GM18526 (cell line): Measurements from ENCODE around the gene CHMP4B.

Experiments used
- POLR2A ChIP-seq: IDR thresholded peaks from 3 replicates; pipeline ENCODE4 v1.6.1; 2011; ENCODE audit not compliant: insufficient read length; ENCODE audit errors: extremely low read depth

The CHMP4B gene, protein sequence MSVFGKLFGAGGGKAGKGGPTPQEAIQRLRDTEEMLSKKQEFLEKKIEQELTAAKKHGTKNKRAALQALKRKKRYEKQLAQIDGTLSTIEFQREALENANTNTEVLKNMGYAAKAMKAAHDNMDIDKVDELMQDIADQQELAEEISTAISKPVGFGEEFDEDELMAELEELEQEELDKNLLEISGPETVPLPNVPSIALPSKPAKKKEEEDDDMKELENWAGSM

DNA sequence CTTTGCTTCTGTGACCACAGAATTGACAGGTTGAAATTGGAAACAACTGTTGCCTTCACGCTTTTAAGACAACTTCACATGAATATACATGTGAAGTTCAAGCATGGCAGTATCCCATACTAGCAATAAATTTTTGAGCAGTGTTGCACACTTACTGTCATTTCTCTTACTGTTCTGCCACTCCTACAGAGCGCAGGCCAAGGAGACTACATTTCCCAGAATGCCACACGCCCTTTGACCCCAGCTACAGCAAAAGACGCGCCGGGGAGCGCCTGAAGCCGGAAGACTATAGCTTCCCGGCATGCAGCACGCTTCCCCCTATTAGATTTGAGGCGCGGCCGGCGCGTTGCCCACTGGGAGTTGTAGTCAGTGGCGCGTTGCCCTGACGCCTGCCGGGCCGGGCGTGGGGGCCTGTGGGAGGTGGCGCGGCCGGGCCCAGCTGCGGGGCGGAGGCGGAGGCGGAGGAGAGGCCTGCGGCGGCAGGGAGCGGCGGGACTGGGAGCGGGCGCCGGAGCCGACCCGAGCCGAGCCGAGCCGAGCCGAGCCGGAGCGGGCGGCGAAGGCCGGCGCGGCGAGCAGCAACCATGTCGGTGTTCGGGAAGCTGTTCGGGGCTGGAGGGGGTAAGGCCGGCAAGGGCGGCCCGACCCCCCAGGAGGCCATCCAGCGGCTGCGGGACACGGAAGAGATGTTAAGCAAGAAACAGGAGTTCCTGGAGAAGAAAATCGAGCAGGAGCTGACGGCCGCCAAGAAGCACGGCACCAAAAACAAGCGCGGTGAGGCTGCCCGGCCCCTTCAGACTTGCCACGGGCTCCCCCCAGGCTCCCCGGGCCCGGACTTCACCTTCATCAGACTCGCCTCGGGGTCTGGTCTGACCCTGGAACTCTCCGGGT lies at the start of gene CHMP4B:
TSS of gene CHMP4B (plus strand) at position 464 of the 891 bp plus-strand sequence. CDS start at position 585, 121 bp downstream.
- TF ChIP-seq POLR2A: peak; percentile 45

DNA sequence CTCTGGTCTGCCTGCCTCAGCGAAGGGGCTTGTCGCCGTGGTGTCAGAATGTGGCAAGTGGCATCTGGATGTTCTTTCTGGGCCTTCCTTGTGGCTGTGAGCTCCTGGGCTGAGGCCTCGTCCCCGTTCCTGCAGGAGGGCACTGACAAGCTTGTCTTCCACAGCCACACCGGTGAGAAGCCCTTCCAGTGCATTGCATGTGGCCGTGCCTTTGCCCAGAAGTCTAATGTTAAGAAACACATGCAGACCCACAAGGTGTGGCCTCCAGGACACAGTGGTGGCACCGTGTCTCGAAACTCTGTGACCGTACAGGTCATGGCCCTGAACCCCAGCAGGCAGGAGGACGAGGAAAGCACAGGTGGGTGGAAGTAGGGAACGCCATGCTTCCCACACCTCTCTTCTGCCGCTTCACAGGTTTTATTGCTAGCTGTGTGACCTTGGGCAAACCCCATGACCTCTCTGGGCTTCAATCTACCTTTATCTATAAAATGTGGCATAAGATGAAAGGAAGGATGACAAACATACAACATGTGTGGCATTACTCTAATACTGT lies 49.4 kb upstream of the CHMP4B start:
- no peak for TF ChIP-seq POLR2A

DNA sequence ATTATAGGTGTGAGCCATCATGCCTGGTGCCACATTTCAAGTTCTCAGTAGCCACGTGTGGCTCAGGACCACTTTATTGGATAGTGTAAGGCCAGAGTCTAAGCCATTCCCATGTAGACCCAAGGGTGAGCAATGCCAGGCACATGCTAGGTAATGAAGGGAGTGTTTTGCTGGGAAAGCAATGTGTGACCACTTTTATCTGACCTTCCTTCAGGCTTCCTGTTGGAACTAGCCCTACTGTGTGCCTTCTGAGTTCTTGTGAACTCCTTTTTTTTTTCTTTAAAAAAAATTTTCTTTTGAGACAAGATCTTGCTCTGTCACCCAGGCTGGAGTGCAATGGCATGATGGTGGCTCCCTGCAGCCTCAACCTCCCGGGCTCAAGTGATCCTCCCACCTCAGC lies 46.0 kb upstream of the CHMP4B start:
- no peak for TF ChIP-seq POLR2A

DNA sequence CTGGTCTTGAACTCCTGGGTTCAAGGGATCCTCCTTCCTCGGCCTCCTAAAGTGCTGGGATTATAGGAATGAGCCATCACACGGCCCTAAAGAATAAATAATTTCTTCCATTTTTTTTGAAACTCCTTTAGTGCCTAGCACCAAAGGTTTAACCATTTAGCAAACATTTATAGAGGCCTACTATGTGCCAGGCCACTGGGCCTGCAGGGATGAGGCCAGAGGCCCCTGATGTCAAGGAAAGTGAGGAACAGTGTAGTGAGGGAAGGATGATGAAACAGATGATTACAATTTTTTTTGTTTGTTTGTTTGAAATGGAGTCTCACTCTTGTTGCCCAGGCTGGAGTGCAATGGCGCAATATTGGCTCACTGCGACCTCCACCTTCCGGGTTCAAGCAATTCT lies 45.6 kb upstream of the CHMP4B start:
- TF ChIP-seq POLR2A: no peak

DNA sequence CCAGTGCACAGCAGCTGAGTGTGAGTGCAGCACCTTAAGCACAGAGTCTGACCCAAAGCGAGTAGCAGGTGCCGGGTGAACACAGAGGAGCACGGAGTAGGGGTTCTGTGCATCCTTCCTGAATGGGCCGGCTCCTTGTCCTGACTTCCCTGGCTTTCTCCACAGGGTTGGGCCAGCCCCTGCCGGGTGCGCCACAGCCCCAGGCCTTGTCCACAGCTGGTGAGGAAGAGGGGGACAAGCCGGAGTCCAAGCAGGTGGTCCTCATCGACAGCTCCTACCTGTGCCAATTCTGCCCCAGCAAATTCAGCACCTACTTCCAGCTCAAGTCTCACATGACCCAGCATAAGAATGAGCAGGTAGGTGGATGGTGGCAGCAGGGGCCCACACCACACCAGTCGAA lies 44.5 kb upstream of the CHMP4B start:
- no peak for TF ChIP-seq POLR2A

DNA sequence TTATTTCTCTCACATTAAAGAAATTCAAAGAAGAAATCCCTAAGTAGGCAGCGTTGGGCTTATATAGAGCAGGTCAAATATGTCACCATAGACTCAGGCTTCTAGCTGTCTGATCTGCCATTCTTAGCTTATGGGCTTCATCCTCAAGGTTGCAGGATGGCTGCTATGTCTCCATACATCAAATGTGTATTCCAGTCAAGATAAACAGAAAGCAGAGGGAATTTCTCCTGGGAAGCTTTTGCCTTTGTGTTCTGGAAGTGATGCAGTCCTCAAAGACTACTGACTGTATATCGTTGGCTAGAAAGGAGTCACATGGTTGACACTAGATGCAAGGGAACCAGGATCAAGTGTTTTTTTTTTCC lies 43.4 kb upstream of the CHMP4B start:
- TF ChIP-seq POLR2A: no peak

DNA sequence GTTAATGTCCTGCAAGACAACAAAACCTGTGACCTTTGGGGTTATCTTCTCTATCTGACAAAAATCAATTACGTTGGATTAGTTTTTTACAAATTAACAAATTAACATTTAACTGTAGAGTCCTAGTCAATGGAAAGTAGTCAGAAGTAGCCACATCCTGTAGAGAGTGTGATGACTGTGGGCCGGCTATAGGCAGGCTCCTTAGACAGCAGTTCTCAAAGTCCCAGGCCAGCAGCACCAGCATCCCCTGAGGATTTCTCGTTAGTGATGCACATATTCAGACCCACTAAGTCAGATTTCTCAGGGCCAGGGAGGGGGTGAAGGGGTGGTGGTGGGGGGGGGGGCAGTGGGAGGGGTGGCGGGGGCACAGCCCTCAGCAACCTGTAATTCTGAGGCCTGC lies 42.1 kb upstream of the CHMP4B start:
- no peak for TF ChIP-seq POLR2A

DNA sequence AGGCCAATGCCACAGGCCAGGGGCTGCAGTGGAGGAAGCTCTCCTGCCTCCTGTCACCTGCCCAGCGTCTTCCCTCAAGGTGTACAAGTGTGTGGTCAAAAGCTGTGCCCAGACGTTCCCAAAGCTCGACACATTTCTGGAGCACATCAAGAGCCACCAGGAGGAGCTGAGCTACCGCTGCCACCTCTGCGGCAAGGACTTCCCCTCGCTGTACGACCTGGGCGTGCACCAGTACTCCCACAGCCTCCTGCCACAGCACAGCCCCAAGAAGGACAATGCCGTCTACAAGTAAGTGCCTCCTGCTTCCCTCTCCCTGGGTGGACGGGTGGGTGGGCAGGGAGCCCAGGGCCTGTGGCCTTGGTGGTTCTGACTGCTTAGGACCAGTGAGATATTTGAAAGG lies 41.1 kb upstream of the CHMP4B start:
- no peak for TF ChIP-seq POLR2A

DNA sequence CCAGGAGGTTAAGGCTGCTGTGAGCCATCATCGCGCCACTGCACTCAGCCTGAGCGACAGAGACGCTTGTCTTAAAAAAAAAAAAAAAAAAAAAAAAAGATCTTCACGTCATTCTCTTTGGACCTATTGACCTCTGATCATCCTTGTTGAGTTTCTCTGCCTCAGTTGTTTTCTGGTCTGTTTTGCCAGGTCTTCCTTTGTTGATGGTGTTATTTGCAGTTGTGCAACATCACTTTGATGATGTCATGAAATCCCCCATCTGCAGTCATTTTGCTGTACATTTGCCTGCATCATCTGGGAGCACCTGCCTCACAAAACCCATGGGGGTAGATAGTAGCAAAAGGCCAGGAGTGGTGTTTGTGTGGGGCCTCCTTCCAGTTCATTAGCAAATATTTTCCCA lies 39.2 kb upstream of the CHMP4B start:
- no peak for TF ChIP-seq POLR2A

DNA sequence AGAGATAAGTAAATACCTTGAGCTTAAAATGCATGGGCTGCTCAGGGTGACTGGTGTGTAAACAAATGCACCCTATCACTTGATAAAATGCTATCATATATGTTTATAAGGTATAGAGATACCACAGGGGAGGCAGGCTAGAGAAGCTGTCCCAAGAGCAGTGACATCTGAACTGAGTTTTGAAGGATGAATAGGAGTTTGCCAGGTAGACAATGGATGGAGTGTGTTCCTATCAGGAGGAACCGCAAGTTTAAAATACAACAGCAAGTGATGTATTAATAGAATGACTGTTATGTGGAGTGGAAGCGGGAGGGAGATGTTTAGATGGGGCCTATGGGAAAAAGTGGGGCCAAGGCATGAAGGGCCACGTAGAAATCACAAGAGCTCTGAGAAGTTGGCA lies 38.7 kb upstream of the CHMP4B start:
- TF ChIP-seq POLR2A: no peak

DNA sequence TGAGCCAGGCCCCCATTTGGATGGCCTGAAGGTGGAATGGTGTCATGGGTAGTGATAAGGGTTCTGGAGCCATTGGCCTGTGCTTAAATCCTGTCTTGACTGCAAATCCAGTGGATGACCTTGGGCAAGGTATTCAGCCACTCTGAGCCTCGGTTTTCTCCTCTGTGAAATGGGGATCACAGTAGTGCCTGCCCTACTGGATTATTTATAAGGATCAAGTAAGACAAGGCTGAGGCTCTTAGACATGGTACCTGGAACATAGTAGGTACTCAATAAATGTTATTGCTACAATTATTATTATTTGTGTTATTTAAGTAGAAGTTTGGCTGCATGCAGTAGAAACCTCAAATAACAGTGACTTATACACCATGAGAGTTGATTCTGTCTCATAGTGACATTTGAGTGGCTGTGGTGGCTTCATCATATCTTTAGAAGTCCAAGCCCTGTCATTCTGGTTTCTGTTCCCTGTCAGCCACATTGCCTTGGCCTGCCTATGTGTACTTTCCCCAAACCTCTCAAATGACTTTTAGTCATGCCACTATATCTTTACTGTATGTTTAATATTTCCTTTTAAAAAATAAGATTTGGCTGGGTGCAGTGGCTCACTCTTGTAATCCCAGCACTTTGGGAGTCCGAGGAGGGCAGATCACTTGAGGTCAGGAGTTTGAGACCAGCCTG lies 37.6 kb upstream of the CHMP4B start:
- TF ChIP-seq POLR2A: no peak

DNA sequence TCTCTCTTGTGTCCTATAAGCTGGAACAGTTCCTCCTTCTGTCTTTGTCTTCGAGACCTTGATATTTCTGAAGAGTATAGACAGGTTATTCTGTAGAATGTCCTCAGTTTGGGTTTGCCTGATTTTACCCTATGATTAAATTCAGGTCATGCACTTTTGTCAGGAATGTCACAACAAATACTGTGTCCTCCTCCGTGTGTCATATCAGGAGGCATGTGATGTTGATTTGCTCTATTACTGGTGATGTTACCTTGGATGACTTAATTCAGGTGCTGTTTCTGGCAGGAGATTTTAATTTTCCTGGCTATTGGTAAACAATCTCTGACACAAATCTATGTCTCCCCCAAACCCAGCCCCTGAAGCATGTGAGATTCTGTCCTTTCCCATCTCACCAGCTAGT lies 33.3 kb upstream of the CHMP4B start:
- no peak for TF ChIP-seq POLR2A

DNA sequence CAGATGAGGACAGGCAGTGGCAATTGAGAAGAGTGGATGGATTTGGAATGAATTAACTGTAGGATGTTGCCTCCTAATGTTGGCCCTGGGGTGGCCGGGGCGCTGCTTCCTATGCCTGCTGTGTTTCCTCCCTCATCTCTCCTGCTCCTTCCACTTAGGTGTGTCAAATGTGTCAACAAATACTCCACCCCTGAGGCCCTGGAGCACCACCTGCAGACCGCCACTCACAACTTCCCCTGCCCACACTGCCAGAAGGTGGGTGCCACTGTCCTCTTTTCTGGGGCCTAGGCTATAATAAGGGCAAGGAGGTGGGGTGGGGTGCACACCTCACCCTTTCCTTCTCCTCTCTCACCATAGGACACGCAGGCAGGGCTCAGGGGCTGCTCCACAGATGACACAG lies 30.0 kb upstream of the CHMP4B start:
- no peak for TF ChIP-seq POLR2A

DNA sequence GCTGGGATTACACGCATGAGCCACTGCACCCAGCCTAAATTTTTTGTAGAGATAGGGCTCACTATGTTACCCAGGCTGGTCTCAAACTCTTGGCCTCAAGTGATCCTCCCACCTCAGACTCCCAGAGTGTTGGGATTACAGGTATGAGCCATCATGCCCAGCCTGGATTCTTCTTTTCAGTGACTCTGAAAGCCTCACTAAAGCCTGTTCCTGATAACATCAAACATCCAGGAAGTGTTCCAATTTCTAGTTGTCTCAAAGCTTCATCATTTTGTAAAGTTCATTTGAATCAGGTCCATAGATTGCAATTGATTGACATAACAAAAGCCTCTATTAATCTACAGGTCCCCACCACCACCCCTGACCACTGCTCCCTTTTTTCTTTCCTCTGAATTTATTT lies 29.2 kb upstream of the CHMP4B start:
- TF ChIP-seq POLR2A: no peak

DNA sequence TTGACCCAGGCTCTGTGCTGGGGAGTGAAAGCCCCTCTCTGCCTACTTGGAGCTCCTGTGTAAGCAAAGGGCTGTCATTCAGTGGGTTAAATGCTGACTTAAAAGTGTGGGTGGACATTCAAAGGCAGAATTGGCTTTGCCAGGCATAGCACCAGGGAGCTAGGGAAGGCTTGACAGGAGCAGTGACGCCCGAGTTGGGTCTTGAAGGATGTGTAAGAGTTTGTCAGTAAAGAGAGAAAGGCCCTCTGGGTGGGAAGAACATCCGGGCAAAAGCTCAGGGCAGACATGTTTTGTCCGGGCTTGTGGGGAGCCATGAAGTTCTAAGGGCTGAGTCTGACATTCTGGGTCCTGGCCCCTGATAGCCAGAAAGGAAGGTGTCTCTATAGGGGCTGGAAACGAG lies 27.9 kb upstream of the CHMP4B start:
- no peak for TF ChIP-seq POLR2A

DNA sequence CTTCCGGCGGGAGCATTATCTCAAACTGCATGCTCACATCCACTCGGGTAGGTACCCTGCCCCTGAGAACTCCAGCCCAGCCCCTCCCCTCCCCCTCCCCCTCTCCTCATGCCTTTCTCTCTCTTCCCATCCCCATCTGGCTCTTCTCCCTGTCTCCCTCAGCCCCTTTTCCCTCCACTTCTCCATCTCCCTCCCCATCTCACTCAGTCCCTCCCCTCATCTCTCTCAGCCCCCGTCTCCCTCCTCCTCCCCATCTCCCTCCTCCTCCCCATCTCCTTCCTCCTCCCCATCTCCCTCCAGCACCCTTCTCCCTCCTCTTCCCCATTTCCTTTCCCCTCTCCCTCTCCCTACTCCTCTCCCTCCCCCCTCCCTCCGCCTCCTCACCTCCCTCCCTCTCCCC lies 27.3 kb upstream of the CHMP4B start:
- no peak for TF ChIP-seq POLR2A

DNA sequence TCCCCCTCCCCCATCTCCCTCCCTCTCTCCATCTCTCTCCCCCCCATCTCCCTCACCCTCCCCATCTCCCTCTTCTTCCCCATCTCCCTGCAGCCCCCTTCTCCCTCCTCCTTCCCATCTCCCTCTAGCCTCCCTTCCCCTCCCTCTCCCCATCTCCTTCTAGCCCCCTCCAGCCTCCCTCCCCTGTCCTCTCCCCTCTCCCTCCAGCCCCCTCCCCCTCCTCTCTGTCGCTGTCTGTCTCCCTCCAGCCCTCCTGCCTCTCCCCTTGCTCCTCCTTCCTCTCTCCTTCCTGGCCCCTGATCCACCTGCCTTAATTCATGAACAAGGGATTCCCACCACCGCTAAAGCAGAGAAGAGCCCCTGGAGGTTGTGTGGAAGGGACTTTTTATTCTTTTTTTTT lies 26.9 kb upstream of the CHMP4B start:
- no peak for TF ChIP-seq POLR2A

DNA sequence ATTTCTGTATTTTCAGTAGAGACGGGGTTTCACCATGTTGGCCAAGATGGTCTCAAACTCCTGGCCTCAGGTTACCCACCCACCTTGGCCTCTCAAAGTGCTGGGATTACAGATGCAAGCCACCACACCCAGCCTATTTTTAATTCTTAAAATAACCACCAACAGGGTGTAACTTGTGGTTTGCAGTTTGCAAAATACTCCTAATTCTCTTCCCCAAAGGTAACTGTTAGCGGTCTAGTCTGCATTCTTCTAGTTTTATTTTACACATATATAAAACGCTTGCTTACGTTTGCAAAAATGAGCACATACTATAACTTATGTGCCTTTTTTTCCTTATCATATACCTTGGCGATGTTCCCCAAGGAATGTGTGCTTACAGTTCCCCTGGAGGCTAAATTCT lies 25.6 kb upstream of the CHMP4B start:
- TF ChIP-seq POLR2A: no peak
